ENCODE results near the gene OSBPL9.

Gene OSBPL9

GRCh38 chr1:51636764-51637522 is 20.1 kb downstream of the OSBPL9 start:
- H3K27ac ChIP-seq = no peak overlapping the region

GRCh38 chr1:51638350-51638749 is 21.5 kb downstream of the OSBPL9 start:
- TF ChIP-seq CTCF (conservative IDR thresholded peaks at IDR 0.05) = no peak
- no peak overlapping the region for H3K27ac ChIP-seq

More at GRCh38 chr1:51636764-51637522, 20.1 kb downstream of the OSBPL9 start:
- no peak for TF ChIP-seq CTCF (conservative IDR thresholded peaks at IDR 0.05)

GRCh38 chr1:51639694-51640093 is 22.8 kb downstream of the OSBPL9 start:
- no peak for TF ChIP-seq CTCF (conservative IDR thresholded peaks at IDR 0.05)
- H3K27ac ChIP-seq = no peak overlapping the region

GRCh38 chr1:51641096-51641495 is 24.2 kb downstream of the OSBPL9 start:
- no peak overlapping the region for H3K27ac ChIP-seq
- no peak for TF ChIP-seq CTCF (conservative IDR thresholded peaks at IDR 0.05)

GRCh38 chr1:51642739-51643142 is 25.8 kb downstream of the OSBPL9 start:
- H3K27ac ChIP-seq = no peak overlapping the region
- no peak for TF ChIP-seq CTCF (conservative IDR thresholded peaks at IDR 0.05)

GRCh38 chr1:51643362-51643761 is 26.5 kb downstream of the OSBPL9 start:
- no peak for TF ChIP-seq CTCF (conservative IDR thresholded peaks at IDR 0.05)
- no peak overlapping the region for H3K27ac ChIP-seq

- H3K27ac ChIP-seq = no peak overlapping the region
- no peak for TF ChIP-seq CTCF (conservative IDR thresholded peaks at IDR 0.05)
Measured at GRCh38 chr1:51644020-51644419, 27.1 kb downstream of the OSBPL9 start.
